Thyroid gland (tissue), 4 donors: ENCODE results near the gene CYFIP2.

Experiments used
- CTCF ChIP-seq, 6 experiments: fragments of 200-600 bp in 3 of 6; fragments of 450-650 bp in 3 of 6; sonication (generic) in 3 of 6; IDR thresholded peaks; one replicate each; pipeline ENCODE4 v1.5.1; 2016 to 2019; ENCODE audit warnings: antibody characterized with exemption in 6 of 6, mild to moderate bottlenecking in 2 of 6, inconsistent platforms in 1 of 6, moderate library complexity in 1 of 6
- POLR2A ChIP-seq, 2 donors: fragments of 450-650 bp; IDR thresholded peaks; one replicate each; pipeline ENCODE4 v1.6.1; 2017; ENCODE audit warnings: antibody characterized with exemption in 2 of 2, mild to moderate bottlenecking in 2 of 2, moderate library complexity in 1 of 2

GRCh38 chr5:157443041-157443549, 177.2 kb downstream of the CYFIP2 start:
- TF ChIP-seq CTCF (IDR thresholded peaks at IDR 0.05) (no peak), POLR2A (IDR thresholded peaks at IDR 0.05) (no peak)
